ENCODE data around the gene SHROOM3.

The SHROOM3 gene

DNA sequence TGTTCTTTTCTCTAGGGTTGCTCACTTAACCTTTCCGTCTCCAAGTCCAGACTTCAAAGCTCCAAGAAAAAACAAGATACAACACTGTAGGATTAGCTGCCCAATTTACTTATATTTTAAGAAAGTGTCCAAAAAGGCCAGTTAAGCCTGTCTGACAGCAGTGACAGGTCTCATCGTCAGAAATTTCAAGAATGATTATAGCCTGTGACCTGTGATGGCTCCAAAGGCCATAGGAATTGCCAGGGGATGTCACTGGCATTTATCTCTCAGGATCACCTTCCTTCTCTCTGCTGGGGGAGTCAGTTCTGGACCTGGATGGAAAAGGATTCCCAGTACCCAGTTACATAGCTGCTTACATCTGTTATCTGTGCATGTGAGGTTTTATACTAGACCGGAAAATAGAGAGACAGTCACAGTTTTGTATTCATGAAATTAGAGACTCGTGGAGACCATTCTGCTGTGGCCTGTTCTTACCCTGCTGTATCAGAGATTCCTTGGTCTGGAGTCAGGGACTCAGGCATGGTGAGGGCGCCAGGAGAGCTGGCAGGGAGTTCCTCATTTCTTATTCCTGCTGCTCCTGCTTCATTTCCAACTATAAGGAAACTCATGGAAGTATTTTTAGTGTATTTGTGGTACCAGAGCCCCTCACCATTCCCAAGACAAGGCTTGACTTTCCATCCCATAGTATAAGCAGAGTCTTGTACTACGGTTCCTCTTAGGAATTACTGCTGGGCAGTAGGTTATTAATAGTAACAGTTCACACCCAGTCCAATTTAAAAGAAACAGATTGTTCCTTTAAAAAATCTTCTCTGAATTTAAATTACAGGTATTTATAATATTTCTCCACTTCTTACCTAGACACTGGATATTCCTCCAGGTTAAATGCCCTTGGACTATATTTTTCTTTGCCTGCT is 220.8 kb downstream of the SHROOM3 start (continued):
- TF ChIP-seq, protein P1, sequence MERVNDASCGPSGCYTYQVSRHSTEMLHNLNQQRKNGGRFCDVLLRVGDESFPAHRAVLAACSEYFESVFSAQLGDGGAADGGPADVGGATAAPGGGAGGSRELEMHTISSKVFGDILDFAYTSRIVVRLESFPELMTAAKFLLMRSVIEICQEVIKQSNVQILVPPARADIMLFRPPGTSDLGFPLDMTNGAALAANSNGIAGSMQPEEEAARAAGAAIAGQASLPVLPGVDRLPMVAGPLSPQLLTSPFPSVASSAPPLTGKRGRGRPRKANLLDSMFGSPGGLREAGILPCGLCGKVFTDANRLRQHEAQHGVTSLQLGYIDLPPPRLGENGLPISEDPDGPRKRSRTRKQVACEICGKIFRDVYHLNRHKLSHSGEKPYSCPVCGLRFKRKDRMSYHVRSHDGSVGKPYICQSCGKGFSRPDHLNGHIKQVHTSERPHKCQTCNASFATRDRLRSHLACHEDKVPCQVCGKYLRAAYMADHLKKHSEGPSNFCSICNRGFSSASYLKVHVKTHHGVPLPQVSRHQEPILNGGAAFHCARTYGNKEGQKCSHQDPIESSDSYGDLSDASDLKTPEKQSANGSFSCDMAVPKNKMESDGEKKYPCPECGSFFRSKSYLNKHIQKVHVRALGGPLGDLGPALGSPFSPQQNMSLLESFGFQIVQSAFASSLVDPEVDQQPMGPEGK (CRISPR knock-in tag; IDR thresholded peaks at IDR 0.05; ENCODE audit: borderline replicate concordance) = no peak
- TF ChIP-seq, protein P2, sequence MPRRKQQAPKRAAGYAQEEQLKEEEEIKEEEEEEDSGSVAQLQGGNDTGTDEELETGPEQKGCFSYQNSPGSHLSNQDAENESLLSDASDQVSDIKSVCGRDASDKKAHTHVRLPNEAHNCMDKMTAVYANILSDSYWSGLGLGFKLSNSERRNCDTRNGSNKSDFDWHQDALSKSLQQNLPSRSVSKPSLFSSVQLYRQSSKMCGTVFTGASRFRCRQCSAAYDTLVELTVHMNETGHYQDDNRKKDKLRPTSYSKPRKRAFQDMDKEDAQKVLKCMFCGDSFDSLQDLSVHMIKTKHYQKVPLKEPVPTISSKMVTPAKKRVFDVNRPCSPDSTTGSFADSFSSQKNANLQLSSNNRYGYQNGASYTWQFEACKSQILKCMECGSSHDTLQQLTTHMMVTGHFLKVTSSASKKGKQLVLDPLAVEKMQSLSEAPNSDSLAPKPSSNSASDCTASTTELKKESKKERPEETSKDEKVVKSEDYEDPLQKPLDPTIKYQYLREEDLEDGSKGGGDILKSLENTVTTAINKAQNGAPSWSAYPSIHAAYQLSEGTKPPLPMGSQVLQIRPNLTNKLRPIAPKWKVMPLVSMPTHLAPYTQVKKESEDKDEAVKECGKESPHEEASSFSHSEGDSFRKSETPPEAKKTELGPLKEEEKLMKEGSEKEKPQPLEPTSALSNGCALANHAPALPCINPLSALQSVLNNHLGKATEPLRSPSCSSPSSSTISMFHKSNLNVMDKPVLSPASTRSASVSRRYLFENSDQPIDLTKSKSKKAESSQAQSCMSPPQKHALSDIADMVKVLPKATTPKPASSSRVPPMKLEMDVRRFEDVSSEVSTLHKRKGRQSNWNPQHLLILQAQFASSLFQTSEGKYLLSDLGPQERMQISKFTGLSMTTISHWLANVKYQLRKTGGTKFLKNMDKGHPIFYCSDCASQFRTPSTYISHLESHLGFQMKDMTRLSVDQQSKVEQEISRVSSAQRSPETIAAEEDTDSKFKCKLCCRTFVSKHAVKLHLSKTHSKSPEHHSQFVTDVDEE (CRISPR knock-in tag; IDR thresholded peaks at IDR 0.05) = no peak

DNA sequence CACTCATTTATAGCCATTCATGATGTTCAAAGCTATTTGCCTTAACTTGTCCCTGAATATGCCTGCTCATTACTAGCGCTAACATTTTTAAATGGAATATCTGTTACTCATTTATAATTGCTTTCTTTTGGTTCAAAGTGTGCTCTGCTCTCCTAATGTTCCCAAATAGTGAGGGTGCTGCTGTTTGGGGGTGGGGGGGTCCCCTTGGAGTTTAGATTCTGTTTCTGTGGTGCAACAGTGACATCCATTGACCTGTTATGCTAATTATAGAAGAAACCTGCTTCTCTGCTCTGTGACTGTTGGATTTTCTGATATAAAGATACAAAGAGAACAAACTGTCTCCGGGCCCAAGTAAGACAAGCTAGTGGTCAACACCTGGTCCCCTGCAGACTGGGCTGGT is 222.4 kb downstream of the SHROOM3 start:
- peak; percentile 9 for ATAC-seq
- TF ChIP-seq RARB (CRISPR knock-in tag; IDR thresholded peaks at IDR 0.05) (no peak), TOX (CRISPR knock-in tag; IDR thresholded peaks at IDR 0.05; ENCODE audit: borderline replicate concordance) (no peak), ZNF70 (CRISPR knock-in tag; IDR thresholded peaks at IDR 0.05) (no peak), SNAI2 (CRISPR knock-in tag; IDR thresholded peaks at IDR 0.05) (no peak), CSDC2 (CRISPR knock-in tag; IDR thresholded peaks at IDR 0.05) (no peak), ZFP30 (CRISPR knock-in tag; IDR thresholded peaks at IDR 0.05) (no peak), ISL1 (CRISPR knock-in tag; IDR thresholded peaks at IDR 0.05) (no peak), ZFP3 (CRISPR knock-in tag; IDR thresholded peaks at IDR 0.05) (no peak), GLIS3 (CRISPR knock-in tag; IDR thresholded peaks at IDR 0.05) (no peak), ESRRG (CRISPR knock-in tag; IDR thresholded peaks at IDR 0.05) (no peak)
- TF ChIP-seq, protein P3, sequence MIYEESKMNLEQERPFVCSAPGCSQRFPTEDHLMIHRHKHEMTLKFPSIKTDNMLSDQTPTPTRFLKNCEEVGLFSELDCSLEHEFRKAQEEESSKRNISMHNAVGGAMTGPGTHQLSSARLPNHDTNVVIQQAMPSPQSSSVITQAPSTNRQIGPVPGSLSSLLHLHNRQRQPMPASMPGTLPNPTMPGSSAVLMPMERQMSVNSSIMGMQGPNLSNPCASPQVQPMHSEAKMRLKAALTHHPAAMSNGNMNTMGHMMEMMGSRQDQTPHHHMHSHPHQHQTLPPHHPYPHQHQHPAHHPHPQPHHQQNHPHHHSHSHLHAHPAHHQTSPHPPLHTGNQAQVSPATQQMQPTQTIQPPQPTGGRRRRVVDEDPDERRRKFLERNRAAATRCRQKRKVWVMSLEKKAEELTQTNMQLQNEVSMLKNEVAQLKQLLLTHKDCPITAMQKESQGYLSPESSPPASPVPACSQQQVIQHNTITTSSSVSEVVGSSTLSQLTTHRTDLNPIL (CRISPR knock-in tag; IDR thresholded peaks at IDR 0.05; ENCODE audit: low read depth) = no peak
- TF ChIP-seq, protein P4, sequence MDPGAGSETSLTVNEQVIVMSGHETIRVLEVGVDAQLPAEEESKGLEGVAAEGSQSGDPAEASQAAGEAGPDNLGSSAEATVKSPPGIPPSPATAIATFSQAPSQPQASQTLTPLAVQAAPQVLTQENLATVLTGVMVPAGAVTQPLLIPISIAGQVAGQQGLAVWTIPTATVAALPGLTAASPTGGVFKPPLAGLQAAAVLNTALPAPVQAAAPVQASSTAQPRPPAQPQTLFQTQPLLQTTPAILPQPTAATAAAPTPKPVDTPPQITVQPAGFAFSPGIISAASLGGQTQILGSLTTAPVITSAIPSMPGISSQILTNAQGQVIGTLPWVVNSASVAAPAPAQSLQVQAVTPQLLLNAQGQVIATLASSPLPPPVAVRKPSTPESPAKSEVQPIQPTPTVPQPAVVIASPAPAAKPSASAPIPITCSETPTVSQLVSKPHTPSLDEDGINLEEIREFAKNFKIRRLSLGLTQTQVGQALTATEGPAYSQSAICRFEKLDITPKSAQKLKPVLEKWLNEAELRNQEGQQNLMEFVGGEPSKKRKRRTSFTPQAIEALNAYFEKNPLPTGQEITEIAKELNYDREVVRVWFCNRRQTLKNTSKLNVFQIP (CRISPR knock-in tag; IDR thresholded peaks at IDR 0.05; ENCODE audit: borderline replicate concordance, low read depth) = no peak
- TF ChIP-seq, protein P1 (CRISPR knock-in tag; IDR thresholded peaks at IDR 0.05; ENCODE audit: borderline replicate concordance) = no peak

DNA sequence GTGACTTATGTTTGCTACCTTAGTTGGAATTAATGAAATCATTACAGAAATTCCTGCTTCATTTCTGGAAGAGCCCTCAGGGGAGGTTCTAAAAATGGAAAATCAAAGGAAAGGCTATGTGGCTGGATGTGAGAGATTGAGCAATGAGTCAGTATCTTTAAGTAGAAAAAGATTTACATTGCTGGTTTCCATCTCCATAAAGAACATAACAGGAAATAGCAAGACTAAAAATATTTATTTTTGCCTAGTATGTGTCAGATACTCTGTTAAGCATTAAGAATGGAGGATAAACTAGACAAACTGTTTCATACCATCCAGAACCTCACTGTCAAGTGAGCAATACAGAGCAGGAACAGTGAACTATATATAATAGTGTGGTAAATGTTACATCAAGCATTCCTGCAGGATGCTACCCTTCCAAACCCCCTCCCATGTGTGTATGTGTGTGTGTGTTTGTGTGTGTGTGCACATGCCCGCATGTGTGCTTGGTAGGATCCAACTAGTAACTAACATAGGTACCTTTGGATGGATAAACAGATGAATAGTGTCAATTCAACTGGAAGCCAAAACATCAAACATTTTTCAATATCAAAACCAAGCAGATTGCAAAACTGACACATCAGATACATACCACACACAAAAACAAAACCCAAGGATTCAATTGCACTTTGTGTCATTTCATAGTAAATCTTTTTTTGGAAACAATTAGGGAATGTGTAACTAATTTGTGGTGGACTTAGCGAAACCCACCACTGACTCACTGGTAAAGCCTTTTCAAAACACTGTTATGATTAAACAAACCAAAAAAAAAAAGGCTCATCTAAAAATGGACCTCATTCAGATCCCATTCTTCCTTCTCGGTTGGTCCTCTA is 223.4 kb downstream of the SHROOM3 start:
- ATAC-seq = peak; percentile 92
- TF ChIP-seq, protein P2 (CRISPR knock-in tag; IDR thresholded peaks at IDR 0.05) = no peak
- no peak for TF ChIP-seq SNAI2 (CRISPR knock-in tag; IDR thresholded peaks at IDR 0.05)
- no peak for TF ChIP-seq RARB (CRISPR knock-in tag; IDR thresholded peaks at IDR 0.05)
- TF ChIP-seq, protein P4 (CRISPR knock-in tag; IDR thresholded peaks at IDR 0.05; ENCODE audit: borderline replicate concordance, low read depth) = no peak
- no peak for TF ChIP-seq ARNTL (CRISPR knock-in tag; IDR thresholded peaks at IDR 0.05; ENCODE audit: borderline replicate concordance, low read depth)
- TF ChIP-seq BACH2 (CRISPR knock-in tag; IDR thresholded peaks at IDR 0.05; ENCODE audit: borderline replicate concordance) = no peak
- no peak for TF ChIP-seq ZNF565 (CRISPR knock-in tag; conservative IDR thresholded peaks at IDR 0.05; ENCODE audit: low read depth)
- TF ChIP-seq PPARA (CRISPR knock-in tag; IDR thresholded peaks at IDR 0.05; ENCODE audit: borderline replicate concordance) = no peak
- TF ChIP-seq CSDC2 (CRISPR knock-in tag; IDR thresholded peaks at IDR 0.05) = no peak
- no peak for TF ChIP-seq TOX (CRISPR knock-in tag; IDR thresholded peaks at IDR 0.05; ENCODE audit: borderline replicate concordance)
- no peak for TF ChIP-seq ISL1 (CRISPR knock-in tag; IDR thresholded peaks at IDR 0.05)
- TF ChIP-seq GLIS3 (CRISPR knock-in tag; IDR thresholded peaks at IDR 0.05) = no peak
